KMS-11 (cell line): Measurements from ENCODE around the gene APBB1IP.
"Not testable (repeated sequence)": the region's sequence is repeated elsewhere in the genome, so short reads cannot be mapped to it uniquely, and the experiment has no call there.

Experiments used
- H2AFZ ChIP-seq: fragments of 200-600 bp; sonication (generic); 2 replicates; pipeline ENCODE4 v1.6.1; 2016; ENCODE audit warnings: antibody characterized with exemption, mixed run types, low read depth
- H3K27ac ChIP-seq: fragments of 200-600 bp; sonication (generic); 2 replicates; pipeline ENCODE4 v1.6.1; 2016; ENCODE audit warnings: mild to moderate bottlenecking, mixed run types
- H3K27me3 ChIP-seq: fragments of 200-600 bp; sonication (generic); 2 replicates; pipeline ENCODE4 v1.6.1; 2017; ENCODE audit warnings: mild to moderate bottlenecking, low read depth, mixed run types, moderate library complexity; ENCODE audit not compliant: insufficient read depth
- H3K36me3 ChIP-seq: fragments of 200-600 bp; sonication (generic); 2 replicates; pipeline ENCODE4 v1.6.1; 2017; ENCODE audit warnings: mild to moderate bottlenecking, mixed run types; ENCODE audit not compliant: insufficient read depth
- H3K4me1 ChIP-seq: fragments of 200-600 bp; sonication (generic); 2 replicates; pipeline ENCODE4 v1.6.1; 2016; ENCODE audit warnings: mild to moderate bottlenecking, low read depth, mixed run types; ENCODE audit not compliant: poor library complexity, severe bottlenecking
- H3K4me2 ChIP-seq: fragments of 200-600 bp; sonication (generic); 2 replicates; pipeline ENCODE4 v1.7.0; 2016; ENCODE audit warnings: mild to moderate bottlenecking, mixed run types
- H3K4me3 ChIP-seq: fragments of 200-600 bp; sonication (generic); IDR thresholded peaks from 2 replicates; pipeline ENCODE4 v1.6.1; 2017; ENCODE audit warnings: low read depth, low read length, mixed read lengths; ENCODE audit not compliant: insufficient read depth
- H3K79me2 ChIP-seq: fragments of 200-600 bp; sonication (generic); 2 replicates; pipeline ENCODE4 v1.6.1; 2016; ENCODE audit warnings: low read depth, mixed run types; ENCODE audit not compliant: insufficient read depth
- H3K9ac ChIP-seq: fragments of 200-600 bp; sonication (generic); 2 replicates; pipeline ENCODE4 v1.6.1; 2016; ENCODE audit warnings: mild to moderate bottlenecking, mixed run types
- H4K20me1 ChIP-seq: fragments of 200-600 bp; sonication (generic); 2 replicates; pipeline ENCODE4 v1.6.1; 2016; ENCODE audit warnings: mild to moderate bottlenecking, mixed run types; ENCODE audit not compliant: insufficient read depth
- TF ChIP-seq, protein P1 (sequence below): fragments of 200-600 bp; sonication (generic); conservative IDR thresholded peaks from 2 replicates; pipeline ENCODE4 v1.6.1; 2017; ENCODE audit warnings: low read depth, mild to moderate bottlenecking, antibody characterized with exemption, low read length, moderate library complexity, mixed read lengths

APBB1IP gene

DNA sequence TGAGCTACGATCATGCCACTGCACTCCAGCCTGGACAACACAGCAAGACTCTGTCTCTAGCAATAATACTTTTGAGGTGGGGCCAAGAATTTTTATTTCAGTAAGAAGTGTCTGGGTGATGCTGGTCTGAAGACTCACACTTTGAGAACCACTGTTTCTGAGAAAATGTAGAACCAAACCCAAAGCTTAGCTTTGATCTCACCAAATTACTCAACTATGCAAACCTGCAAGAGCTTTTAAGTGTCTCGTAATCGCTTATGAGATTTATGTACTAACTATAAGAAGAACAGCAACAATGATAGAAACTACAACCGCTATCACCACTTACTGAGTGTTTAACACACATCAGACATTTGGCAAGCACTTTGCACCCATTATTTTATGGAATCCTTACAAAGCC lies 29.5 kb downstream of the APBB1IP start:
- Histone ChIP-seq H3K9ac (no peak overlapping the region), H3K4me3 (no peak overlapping the region), H3K4me1 (no peaks in the 10 kb centered on the region), H3K79me2 (no peaks in the 10 kb centered on the region), H3K4me2 (no peak overlapping the region), H4K20me1 (no peaks in the 10 kb centered on the region), H3K27ac (no peak overlapping the region), H3K36me3 (no peaks in the 10 kb centered on the region), H2AFZ (no peak overlapping the region), H3K27me3 (no peaks in the 10 kb centered on the region)
- TF ChIP-seq, protein P1, sequence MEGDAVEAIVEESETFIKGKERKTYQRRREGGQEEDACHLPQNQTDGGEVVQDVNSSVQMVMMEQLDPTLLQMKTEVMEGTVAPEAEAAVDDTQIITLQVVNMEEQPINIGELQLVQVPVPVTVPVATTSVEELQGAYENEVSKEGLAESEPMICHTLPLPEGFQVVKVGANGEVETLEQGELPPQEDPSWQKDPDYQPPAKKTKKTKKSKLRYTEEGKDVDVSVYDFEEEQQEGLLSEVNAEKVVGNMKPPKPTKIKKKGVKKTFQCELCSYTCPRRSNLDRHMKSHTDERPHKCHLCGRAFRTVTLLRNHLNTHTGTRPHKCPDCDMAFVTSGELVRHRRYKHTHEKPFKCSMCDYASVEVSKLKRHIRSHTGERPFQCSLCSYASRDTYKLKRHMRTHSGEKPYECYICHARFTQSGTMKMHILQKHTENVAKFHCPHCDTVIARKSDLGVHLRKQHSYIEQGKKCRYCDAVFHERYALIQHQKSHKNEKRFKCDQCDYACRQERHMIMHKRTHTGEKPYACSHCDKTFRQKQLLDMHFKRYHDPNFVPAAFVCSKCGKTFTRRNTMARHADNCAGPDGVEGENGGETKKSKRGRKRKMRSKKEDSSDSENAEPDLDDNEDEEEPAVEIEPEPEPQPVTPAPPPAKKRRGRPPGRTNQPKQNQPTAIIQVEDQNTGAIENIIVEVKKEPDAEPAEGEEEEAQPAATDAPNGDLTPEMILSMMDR, result no peak

DNA sequence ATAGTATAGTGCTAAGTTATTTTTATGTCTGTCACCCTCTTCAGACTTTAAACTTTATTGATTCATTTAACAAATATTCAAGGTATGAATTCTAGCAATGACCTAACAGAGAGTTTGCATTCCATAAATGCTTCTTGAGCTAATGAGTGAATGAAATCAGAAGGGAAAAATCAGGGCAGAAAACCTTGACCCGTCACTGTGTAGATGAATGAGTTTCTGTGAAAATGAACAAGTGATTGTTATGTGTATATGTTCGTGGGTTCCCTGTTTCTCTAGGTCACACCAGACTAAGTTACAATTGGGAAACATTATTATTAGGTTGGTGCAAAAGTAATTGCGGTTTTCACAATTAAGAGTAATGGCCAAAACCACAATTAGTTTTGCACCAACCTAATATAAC lies 30.1 kb downstream of the APBB1IP start:
- H3K79me2 ChIP-seq, result no peaks in the 10 kb centered on the region
- H3K4me2 ChIP-seq, result no peak overlapping the region
- TF ChIP-seq, protein P1, result no peak
- no peaks in the 10 kb centered on the region for H3K4me1 ChIP-seq
- no peaks in the 10 kb centered on the region for H3K27me3 ChIP-seq
- H3K9ac ChIP-seq, result no peak overlapping the region
- no peak overlapping the region for H3K27ac ChIP-seq
- no peak overlapping the region for H3K4me3 ChIP-seq
- H4K20me1 ChIP-seq, result no peaks in the 10 kb centered on the region
- H3K36me3 ChIP-seq, result no peaks in the 10 kb centered on the region
- no peak overlapping the region for H2AFZ ChIP-seq

- Histone ChIP-seq H2AFZ (no peak overlapping the region), H3K4me1 (no peaks in the 10 kb centered on the region), H3K79me2 (no peaks in the 10 kb centered on the region), H3K9ac (no peak overlapping the region), H4K20me1 (no peaks in the 10 kb centered on the region), H3K4me2 (no peak overlapping the region), H3K27me3 (no peaks in the 10 kb centered on the region), H3K4me3 (no peak overlapping the region), H3K36me3 (no peaks in the 10 kb centered on the region), H3K27ac (no peak overlapping the region)
- TF ChIP-seq, protein P1, result no peak
Measured at GRCh38 chr10:26468700-26469099, 30.6 kb downstream of the APBB1IP start.

GRCh38 chr10:26472492-26472778 lies 34.3 kb downstream of the APBB1IP start:
- Histone ChIP-seq H4K20me1 (no peaks in the 10 kb centered on the region), H3K27ac (no peak overlapping the region), H3K79me2 (no peaks in the 10 kb centered on the region), H3K9ac (no peak overlapping the region), H3K4me1 (no peaks in the 10 kb centered on the region), H3K4me3 (no peak overlapping the region), H3K4me2 (no peak overlapping the region), H2AFZ (no peak overlapping the region), H3K27me3 (no peaks in the 10 kb centered on the region), H3K36me3 (no peaks in the 10 kb centered on the region)
- TF ChIP-seq, protein P1, result no peak

DNA sequence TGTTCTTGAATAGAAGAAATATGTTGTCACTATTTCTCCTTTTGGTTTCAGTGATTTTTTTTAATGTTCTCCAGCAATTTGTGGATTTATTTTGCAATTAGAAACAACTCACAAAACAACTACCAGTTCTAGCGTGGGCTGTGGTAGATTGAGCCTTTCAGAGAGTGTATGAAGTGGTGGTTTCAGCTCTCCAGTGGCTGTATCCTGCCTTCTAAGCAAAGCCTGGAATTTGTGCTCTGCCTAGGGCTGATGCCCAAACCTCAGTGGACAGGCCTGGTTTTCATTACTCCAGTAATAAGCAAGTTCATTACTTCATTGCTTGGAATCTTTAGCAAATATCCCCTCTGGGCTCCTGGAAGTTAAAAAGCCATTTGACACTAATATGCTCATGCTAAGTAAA lies 35.9 kb downstream of the APBB1IP start:
- Histone ChIP-seq H4K20me1 (no peaks in the 10 kb centered on the region), H3K79me2 (no peaks in the 10 kb centered on the region), H3K4me1 (no peaks in the 10 kb centered on the region), H3K4me2 (no peak overlapping the region), H3K4me3 (no peak overlapping the region), H3K27ac (no peak overlapping the region), H3K36me3 (no peaks in the 10 kb centered on the region), H3K27me3 (no peaks in the 10 kb centered on the region), H2AFZ (no peak overlapping the region), H3K9ac (no peak overlapping the region)
- TF ChIP-seq, protein P1, result no peak

- not testable (repeated sequence) for H3K4me1 ChIP-seq, H3K4me2 ChIP-seq, H3K9ac ChIP-seq, H3K27ac ChIP-seq, H4K20me1 ChIP-seq, H3K27me3 ChIP-seq, H3K4me3 ChIP-seq, H3K79me2 ChIP-seq, H3K36me3 ChIP-seq, H2AFZ ChIP-seq
Measured at GRCh38 chr10:26474845-26475244, 36.7 kb downstream of the APBB1IP start.
